HepG2 (cell line): ENCODE results near the gene PSMB1. TPM values are rescaled to one million over a fixed set of nuclear protein-coding genes. Genes with fewer than 3 reads are reported as not detected.

Source experiments
- ATF7-NPFF ChIP-seq: sonication (generic); formaldehyde crosslinking; IDR thresholded peaks from 2 replicates; pipeline ENCODE4 v1.8.1; 2023; ENCODE audit warnings: mild to moderate bottlenecking, low read depth, missing genetic modification reagents, moderate library complexity
- HMGA1 ChIP-seq: sonication (generic); formaldehyde crosslinking; conservative IDR thresholded peaks from 2 replicates; pipeline ENCODE4 v1.4.0; 2020; ENCODE audit warnings: missing genetic modification reagents
- LCORL ChIP-seq, 2 experiments: fragments of 450-650 bp in 1 of 2; sonication (generic) in 1 of 2; formaldehyde crosslinking in 1 of 2; IDR thresholded peaks; 2 replicates each; pipeline versions ENCODE4 v1.5.0 to v1.6.1; 2017 to 2020; ENCODE audit warnings: antibody characterized with exemption in 1 of 2, missing genetic modification reagents in 1 of 2
- LRRFIP1 ChIP-seq: sonication (generic); formaldehyde crosslinking; conservative IDR thresholded peaks from 2 replicates; pipeline ENCODE4 v1.4.0; 2020; ENCODE audit warnings: missing genetic modification reagents
- NPAS2 ChIP-seq: sonication (generic); formaldehyde crosslinking; IDR thresholded peaks from 2 replicates; pipeline ENCODE4 v1.8.0; 2022; ENCODE audit warnings: mild to moderate bottlenecking, missing genetic modification reagents, borderline replicate concordance
- YEATS2 ChIP-seq: sonication (generic); formaldehyde crosslinking; IDR thresholded peaks from 2 replicates; pipeline ENCODE4 v1.4.0; 2020; ENCODE audit warnings: missing genetic modification reagents, borderline replicate concordance
- ZKSCAN8 ChIP-seq: IDR thresholded peaks from 2 replicates; pipeline ENCODE4 v1.6.1; 2016; ENCODE audit warnings: borderline replicate concordance, missing genetic modification reagents, missing compliant biosample characterization
- ZNF510 ChIP-seq: sonication (generic); formaldehyde crosslinking; IDR thresholded peaks from 2 replicates; pipeline ENCODE4 v1.4.0; 2020; ENCODE audit warnings: low read depth, mild to moderate bottlenecking, missing genetic modification reagents
- ZNF597 ChIP-seq: sonication (generic); formaldehyde crosslinking; IDR thresholded peaks from 2 replicates; pipeline ENCODE4 v1.5.0; 2020; ENCODE audit warnings: missing genetic modification reagents
- ZNF792 ChIP-seq: IDR thresholded peaks from 2 replicates; pipeline ENCODE4 v1.6.1; 2016
- ZNF891 ChIP-seq: sonication (generic); formaldehyde crosslinking; IDR thresholded peaks from 2 replicates; pipeline ENCODE4 v1.5.0; 2020; ENCODE audit warnings: mild to moderate bottlenecking, missing genetic modification reagents
- ZSCAN9 ChIP-seq: IDR thresholded peaks from 2 replicates; pipeline ENCODE4 v1.6.1; 2016; ENCODE audit warnings: borderline replicate concordance
- polyA plus RNA-seq, 8 experiments: library from polyadenylated mRNA; depleted of rRNA in 3 of 8; stranded (reverse) in 7 of 8; unstranded in 1 of 8; fragments of >200 nt; fragmentation: Illumina TruSeq in 4 of 8; extraction: Trizol in 4 of 8; gene quantifications; 2 replicates each; pipeline versions ENCODE4 v1.2.1 to v1.2.3, GENCODE V29; 2011 to 2016; ENCODE audit warnings: low read depth in 4 of 8, missing spikeins in 1 of 8, mixed read lengths in 1 of 8; ENCODE audit not compliant: insufficient read depth in 1 of 8
- total RNA-seq, 5 experiments: library from RNA; depleted of rRNA; stranded (reverse); fragments of >200 nt; fragmentation: Illumina TruSeq; extraction: Trizol; gene quantifications; 2 replicates each; pipeline ENCODE4 v1.2.3, GENCODE V29; 2016; ENCODE audit warnings: low read depth in 1 of 5
- TF ChIP-seq, protein P1 (sequence below): sonication (generic); formaldehyde crosslinking; IDR thresholded peaks from 2 replicates; pipeline ENCODE4 v1.4.0; 2020; ENCODE audit warnings: missing genetic modification reagents
- TF ChIP-seq, protein P2 (sequence below): IDR thresholded peaks from 2 replicates; pipeline ENCODE4 v1.6.1; 2016
- TF ChIP-seq, protein P3 (sequence below): sonication (generic); formaldehyde crosslinking; IDR thresholded peaks from 2 replicates; pipeline ENCODE4 v1.4.0; 2020; ENCODE audit warnings: missing genetic modification reagents, mild to moderate bottlenecking, borderline replicate concordance

PSMB1 gene
- total and polyA plus RNA-seq, 2 of the 13 experiments (the other 11 are each of a cell fraction or from before 2014, with no cell fraction given), result 528 to 592 TPM

GRCh38 chr6:170552765-170553533 is at the start of gene PSMB1 (continued):
- TF ChIP-seq ZNF792 (CRISPR knock-in tag) (peak; percentile 90), ZNF510 (CRISPR knock-in tag) (peak; percentile 0; the same call in 1 of the 2 replicates), ZNF891 (CRISPR knock-in tag) (peak; percentile 98), ZSCAN9 (CRISPR knock-in tag) (0 out of 2 replicates have a peak, but pooled peaks have one; percentile 85), NPAS2 (CRISPR knock-in tag) (no peak), ZKSCAN8 (no peak), ATF7-NPFF (0 out of 2 replicates have a peak, but pooled peaks have one; percentile 54), LCORL (IDR thresholded peaks at IDR 0.05) (no peak), LCORL (CRISPR knock-in tag; IDR thresholded peaks at IDR 0.05) (peak; percentile 69; the same call in 1 of the 2 replicates), HMGA1 (CRISPR knock-in tag) (no peak), YEATS2 (CRISPR knock-in tag) (peak; percentile 85), ZNF597 (no peak), LRRFIP1 (CRISPR knock-in tag) (no peak)
- TF ChIP-seq, protein P1, sequence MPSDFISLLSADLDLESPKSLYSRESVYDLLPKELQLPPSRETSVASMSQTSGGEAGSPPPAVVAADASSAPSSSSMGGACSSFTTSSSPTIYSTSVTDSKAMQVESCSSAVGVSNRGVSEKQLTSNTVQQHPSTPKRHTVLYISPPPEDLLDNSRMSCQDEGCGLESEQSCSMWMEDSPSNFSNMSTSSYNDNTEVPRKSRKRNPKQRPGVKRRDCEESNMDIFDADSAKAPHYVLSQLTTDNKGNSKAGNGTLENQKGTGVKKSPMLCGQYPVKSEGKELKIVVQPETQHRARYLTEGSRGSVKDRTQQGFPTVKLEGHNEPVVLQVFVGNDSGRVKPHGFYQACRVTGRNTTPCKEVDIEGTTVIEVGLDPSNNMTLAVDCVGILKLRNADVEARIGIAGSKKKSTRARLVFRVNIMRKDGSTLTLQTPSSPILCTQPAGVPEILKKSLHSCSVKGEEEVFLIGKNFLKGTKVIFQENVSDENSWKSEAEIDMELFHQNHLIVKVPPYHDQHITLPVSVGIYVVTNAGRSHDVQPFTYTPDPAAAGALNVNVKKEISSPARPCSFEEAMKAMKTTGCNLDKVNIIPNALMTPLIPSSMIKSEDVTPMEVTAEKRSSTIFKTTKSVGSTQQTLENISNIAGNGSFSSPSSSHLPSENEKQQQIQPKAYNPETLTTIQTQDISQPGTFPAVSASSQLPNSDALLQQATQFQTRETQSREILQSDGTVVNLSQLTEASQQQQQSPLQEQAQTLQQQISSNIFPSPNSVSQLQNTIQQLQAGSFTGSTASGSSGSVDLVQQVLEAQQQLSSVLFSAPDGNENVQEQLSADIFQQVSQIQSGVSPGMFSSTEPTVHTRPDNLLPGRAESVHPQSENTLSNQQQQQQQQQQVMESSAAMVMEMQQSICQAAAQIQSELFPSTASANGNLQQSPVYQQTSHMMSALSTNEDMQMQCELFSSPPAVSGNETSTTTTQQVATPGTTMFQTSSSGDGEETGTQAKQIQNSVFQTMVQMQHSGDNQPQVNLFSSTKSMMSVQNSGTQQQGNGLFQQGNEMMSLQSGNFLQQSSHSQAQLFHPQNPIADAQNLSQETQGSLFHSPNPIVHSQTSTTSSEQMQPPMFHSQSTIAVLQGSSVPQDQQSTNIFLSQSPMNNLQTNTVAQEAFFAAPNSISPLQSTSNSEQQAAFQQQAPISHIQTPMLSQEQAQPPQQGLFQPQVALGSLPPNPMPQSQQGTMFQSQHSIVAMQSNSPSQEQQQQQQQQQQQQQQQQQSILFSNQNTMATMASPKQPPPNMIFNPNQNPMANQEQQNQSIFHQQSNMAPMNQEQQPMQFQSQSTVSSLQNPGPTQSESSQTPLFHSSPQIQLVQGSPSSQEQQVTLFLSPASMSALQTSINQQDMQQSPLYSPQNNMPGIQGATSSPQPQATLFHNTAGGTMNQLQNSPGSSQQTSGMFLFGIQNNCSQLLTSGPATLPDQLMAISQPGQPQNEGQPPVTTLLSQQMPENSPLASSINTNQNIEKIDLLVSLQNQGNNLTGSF (CRISPR knock-in tag), result no peak
- TF ChIP-seq, protein P2, sequence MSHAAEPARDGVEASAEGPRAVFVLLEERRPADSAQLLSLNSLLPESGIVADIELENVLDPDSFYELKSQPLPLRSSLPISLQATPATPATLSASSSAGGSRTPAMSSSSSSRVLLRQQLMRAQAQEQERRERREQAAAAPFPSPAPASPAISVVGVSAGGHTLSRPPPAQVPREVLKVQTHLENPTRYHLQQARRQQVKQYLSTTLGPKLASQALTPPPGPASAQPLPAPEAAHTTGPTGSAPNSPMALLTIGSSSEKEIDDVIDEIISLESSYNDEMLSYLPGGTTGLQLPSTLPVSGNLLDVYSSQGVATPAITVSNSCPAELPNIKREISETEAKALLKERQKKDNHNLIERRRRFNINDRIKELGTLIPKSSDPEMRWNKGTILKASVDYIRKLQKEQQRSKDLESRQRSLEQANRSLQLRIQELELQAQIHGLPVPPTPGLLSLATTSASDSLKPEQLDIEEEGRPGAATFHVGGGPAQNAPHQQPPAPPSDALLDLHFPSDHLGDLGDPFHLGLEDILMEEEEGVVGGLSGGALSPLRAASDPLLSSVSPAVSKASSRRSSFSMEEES (CRISPR knock-in tag), result 0 out of 2 replicates have a peak, but pooled peaks have one; percentile 37
- TF ChIP-seq, protein P3, sequence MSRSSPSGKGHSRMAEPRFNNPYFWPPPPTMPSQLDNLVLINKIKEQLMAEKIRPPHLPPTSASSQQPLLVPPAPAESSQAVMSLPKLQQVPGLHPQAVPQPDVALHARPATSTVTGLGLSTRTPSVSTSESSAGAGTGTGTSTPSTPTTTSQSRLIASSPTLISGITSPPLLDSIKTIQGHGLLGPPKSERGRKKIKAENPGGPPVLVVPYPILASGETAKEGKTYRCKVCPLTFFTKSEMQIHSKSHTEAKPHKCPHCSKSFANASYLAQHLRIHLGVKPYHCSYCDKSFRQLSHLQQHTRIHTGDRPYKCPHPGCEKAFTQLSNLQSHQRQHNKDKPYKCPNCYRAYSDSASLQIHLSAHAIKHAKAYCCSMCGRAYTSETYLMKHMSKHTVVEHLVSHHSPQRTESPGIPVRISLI (CRISPR knock-in tag), result peak; percentile 29; the same call in 1 of the 2 replicates
